Astrocyte of the cerebellum (primary cell): ENCODE results near the gene ATAD3B.

Experiments used
- DNase-seq: peaks from one replicate; pipeline ENCODE4 v3.0.0-alpha.2; 2011; ENCODE audit warnings: low read depth
- H3K4me3 ChIP-seq: 2 replicates; pipeline ENCODE4 v1.5.1; 2011; ENCODE audit warnings: mild to moderate bottlenecking, low read depth, low read length, moderate library complexity
- in situ Hi-C: cut with HindIII; loops from 2 replicates; pipeline ENCODE4 v1.10.0; 2017; ENCODE audit warnings: low sequenced_read_pairs
- TF ChIP-seq, protein P1 (sequence below): IDR thresholded peaks from 2 replicates; pipeline ENCODE4 v1.5.1; 2012; ENCODE audit warnings: low read length, low read depth, moderate library complexity, mild to moderate bottlenecking; ENCODE audit errors: missing control alignments

Gene ATAD3B

DNA sequence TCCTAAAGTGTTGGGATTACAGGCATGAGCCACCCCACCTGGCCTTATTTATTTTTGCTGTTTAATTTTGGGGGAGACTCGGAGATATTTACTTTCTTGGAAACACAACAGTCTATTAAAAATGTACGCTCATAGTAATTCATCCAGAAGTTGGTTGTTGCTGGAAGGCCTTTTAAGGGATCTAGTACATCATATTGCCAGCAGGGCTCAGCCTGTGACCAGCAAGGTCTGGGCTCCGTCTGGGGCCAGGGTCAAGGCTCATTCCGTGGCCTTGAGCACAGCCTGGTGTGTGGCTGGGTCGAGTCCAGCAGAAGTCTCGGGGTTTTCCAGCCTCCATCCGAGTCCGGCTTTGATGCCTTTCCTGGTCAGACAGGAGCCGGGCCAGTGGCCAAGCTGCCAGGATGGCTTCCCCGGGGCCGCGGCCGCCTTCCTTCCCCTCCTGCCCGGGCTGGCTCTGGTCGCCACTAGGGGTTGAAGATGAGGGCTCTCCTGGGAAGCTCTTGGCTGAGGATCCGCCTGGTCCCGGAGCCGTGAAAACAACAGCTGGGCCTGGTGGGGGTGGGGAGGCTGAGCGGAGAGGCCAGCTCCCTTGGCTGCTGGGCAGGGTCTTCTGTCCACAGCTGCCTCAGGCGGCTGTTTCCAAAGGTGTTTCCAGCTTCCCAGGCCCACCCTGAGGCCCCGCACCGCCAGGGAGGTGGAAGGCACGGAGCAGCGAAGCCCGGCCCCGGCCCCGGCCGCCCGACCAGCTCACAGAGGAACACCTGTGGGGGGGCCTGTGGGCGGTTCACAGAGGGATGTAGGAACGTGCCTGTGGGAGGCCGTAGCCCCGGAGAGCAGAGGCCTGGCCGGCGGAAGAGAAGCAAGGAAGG is 41.2 kb upstream of the ATAD3B start:
- H3K4me3 ChIP-seq = no peak overlapping the region
- in situ Hi-C loops = no loop called here
- TF ChIP-seq, protein P1, sequence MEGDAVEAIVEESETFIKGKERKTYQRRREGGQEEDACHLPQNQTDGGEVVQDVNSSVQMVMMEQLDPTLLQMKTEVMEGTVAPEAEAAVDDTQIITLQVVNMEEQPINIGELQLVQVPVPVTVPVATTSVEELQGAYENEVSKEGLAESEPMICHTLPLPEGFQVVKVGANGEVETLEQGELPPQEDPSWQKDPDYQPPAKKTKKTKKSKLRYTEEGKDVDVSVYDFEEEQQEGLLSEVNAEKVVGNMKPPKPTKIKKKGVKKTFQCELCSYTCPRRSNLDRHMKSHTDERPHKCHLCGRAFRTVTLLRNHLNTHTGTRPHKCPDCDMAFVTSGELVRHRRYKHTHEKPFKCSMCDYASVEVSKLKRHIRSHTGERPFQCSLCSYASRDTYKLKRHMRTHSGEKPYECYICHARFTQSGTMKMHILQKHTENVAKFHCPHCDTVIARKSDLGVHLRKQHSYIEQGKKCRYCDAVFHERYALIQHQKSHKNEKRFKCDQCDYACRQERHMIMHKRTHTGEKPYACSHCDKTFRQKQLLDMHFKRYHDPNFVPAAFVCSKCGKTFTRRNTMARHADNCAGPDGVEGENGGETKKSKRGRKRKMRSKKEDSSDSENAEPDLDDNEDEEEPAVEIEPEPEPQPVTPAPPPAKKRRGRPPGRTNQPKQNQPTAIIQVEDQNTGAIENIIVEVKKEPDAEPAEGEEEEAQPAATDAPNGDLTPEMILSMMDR = peak; percentile 41
- peak; percentile 40 for DNase-seq

DNA sequence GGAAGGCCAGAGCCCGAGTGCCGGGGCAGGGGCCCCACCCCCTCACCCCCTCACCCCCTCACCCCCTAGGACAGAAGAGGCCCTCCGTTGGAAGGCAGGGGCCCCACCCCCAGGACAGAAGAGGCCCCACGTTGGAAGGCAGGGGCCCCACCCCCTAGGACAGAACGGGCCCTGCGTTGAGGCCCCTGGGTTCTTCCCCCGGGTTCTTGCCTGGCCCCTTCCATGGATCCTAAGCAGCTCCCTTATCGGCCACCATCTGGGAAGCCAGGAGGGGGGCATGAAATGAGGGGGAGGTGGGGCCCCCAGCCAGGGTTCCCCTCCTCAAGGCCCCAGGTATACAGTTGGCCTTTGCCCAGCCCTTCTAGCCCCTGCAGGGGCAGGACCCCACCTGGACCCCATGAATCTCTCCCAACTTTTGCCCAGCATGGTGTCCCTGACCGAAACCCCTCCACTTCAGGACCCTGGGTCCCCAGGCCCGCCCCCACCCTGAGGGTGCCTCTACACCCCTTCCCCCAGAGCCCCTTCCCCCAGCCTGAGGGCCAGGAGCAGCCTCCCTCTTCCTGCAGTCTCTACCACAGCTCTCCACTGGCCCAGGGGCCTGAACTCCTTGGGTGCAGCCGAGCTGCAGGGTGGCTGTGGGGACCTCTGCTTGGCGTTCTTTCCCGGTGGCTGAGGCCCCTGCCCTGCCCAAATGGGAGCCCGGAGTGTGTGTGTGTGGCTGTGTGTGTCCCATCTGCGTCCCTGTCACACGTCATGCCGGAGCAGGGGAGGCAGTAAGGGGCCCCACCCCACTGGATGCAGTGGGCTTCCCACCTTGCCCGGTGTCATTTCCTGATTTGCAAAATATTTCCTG is 40.3 kb upstream of the ATAD3B start:
- DNase-seq = no peak
- in situ Hi-C loops = no loop called here
- TF ChIP-seq, protein P1 = no peak
- no peak overlapping the region for H3K4me3 ChIP-seq

DNA sequence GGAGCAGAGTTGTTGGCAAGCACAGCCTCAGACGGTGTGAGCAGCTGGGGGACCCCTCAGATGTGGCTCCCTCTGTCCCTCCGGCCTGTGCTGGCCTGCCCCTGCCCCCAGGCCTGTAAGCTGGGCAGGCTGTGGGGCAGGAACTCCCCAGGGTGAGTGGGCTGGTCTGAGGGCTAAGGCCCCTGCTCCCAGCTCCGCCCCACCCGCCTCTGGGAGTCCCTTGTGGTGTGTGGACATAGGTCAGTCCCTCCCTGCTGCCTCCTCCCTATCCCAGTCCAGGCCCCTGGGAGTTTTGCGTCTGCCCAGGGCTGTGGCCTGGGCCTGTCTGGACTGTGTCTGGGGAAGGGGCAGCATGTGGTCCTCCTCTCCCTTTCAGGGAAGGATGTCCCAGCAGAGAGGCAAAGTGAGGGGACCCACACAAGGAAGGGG is 39.7 kb upstream of the ATAD3B start:
- no peak for DNase-seq
- in situ Hi-C loops = no loop called here
- no peak overlapping the region for H3K4me3 ChIP-seq
- TF ChIP-seq, protein P1 = no peak

DNA sequence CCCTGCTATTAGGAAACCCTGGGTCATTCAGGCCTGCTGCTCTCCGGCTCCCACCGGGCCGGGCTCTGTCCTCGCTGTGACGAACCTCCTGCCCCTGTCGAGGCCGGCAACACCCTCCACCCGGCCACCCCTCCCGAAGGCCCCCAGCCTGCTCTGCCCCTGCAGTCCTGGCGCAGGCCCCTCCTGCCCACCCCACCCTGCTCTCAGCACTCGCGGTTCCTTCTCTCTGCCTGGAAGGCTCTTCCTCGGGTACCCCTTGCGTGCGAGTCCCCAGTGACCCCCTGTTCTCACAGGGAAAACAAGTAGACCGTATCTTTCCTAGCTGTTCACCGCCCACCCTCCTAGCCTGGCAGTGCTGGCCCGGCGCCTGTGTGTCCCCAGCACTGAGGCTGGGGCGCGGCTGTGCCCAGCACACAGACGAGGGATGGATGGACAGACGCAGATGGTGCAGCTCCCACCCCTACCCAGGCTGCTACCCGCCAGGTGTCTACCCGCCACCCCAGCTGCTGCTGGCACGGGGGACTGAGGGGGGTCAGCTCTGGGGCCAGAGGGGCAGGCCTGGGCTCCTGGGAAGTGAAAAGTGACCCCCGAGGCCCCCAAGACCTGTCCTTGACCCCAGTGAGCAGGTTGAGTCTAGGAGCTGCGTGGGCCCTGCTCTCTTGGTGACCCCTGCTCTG is 39.2 kb upstream of the ATAD3B start:
- H3K4me3 ChIP-seq = no peak overlapping the region
- DNase-seq = no peak
- in situ Hi-C loops = no loop called here
- TF ChIP-seq, protein P1 = no peak

DNA sequence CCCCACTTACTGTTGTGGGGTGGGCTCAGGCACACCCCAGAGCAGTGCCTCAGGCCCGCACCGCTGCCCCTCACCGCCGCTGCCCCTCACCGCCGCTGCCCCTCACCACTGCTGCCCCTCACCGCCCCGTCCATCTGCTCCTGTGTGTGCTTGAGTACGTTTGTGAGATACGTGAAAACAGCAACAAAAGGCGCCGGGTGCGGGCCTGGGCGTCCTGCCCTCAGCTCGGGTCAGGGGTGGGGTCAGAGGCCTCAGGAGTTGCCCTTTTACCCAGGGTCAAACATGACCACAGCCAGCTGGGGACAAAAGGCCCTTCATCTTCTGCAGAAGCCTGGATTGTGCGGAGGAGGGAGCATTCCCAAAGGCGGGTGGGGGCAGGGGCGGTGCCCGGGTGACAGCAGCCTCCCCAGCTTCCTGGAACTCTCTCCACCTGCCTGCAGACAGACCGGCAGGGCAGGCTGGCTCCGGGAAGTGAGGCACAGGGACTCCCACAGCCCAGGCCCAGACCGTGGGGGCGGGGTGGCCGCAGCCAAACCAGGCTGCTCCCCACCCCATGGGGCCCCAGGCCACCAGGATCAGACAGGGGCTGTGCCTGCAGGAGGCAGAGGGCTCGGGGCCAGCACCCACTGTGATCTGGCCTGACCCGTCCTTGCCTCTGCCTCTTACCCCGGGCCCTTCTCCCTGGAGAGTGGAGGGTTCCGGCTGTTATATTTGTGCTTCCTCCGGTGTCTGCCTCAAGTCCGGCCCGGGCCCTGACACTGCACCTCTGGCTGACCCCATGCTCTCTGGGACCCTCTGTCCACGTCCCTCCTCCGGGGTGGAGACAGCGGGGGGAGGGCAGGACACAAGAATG is 38.4 kb upstream of the ATAD3B start:
- DNase-seq = no peak
- peak overlapping the region; percentile 12 for H3K4me3 ChIP-seq
- in situ Hi-C loops = no loop called here
- TF ChIP-seq, protein P1 = no peak

DNA sequence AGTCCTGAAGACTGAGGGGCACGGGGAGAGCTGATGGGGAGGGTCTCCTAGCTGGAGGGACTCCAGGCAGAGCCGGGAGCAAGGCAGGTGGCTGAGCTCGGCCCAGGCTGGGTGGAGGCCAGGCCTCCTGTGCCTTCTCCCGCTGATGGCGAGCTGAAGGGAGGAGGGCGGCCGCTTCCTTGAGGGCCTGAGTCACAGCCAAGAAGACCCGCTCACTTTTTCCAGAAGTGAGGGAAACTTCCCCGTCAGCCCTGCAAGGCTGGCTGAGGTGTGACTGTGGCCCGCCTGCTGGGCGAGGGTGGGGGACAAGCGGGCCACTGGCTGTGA is 37.8 kb upstream of the ATAD3B start:
- peak overlapping the region; percentile 12 for H3K4me3 ChIP-seq
- in situ Hi-C loops = no loop called here
- TF ChIP-seq, protein P1 = no peak
- peak; percentile 29 for DNase-seq
